ENCODE measurements around the gene SLC32A1.

Gene SLC32A1

GRCh38 chr20:38752029-38752428, 27.7 kb downstream of the SLC32A1 start:
- DNase-seq (ENCODE audit: low spot score): no peak

DNA sequence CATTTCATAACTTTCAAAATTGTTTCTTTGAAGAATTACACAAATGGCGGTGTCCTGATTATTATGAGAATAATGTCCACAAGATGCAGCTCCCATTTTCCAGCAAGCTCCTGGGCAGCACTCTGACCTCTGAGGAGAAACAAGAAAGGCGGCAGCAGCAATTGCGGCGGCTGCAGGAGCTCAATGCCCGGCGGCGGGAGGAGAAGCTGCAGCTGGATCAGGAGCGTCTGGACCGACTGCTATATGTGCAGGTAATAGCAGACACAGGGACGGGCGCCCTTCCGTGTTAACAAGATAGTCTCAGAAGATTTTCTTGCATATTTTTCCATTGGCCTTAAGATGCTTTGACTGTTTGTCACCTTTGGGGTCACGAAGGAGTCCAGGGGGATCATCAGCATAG, 30.6 kb downstream of the SLC32A1 start:
- DNase-seq (ENCODE audit: low spot score): no peak

DNA sequence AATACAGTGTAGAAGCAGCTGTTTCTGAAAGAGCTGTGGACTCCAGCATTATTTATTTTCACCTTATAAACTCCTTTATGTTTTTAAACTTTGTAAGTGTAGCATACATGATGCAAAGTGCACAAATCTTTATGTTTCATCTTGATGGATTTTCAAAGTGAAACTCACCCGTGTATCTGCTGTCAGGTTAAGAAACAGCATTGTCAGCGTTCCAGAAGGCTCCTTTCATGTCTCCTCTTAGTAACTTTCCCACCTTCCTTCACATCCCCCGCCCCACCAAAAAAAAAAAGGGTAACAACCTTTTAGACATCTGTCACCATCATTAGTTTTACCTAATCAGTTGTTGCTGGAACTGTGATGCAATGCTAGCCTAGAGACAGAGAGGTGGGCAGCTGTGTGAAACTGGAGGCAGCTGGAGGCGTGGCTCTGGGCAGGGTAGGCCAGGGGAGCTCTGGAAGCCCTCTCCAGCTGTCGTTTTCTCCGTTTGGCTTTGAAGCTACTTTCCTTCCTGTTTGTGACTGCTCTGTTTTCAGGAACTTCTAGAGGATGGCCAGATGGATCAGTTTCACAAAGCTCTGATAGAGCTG, 31.1 kb downstream of the SLC32A1 start:
- DNase-seq (ENCODE audit: low spot score): no peak

DNA sequence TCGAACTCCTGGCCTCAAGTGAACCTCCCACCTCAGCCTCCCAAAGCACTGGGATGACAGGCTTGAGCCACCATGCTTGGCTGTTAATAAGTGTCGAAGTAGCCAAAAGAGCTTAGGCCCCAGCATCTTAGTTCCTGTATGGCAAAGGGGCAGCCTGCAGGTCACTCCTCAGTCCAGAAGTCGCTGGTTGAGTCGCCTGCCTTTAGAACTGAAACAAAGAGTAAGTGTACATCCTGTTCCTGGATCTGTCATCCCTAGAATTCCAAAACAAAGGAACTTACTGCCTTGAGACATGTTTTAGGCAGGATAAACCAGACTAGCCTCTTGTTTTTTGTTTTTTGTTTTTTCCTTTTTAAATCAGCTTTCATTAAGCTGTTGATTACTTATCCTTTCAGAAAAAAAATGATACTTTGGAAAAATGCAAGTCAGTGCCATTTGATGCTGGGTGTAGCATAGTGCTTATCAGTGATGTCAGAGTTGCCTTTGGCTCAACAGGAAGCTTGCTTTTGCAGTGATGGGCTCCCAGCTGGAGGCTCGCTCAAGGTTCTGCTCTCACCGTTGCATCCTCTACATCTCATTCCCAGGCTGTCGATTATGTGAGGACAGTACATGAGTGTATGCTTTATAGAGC, 33.0 kb downstream of the SLC32A1 start:
- no peak for DNase-seq (ENCODE audit: low spot score)

- no peak for DNase-seq (ENCODE audit: low spot score)
These were observed 34.8 kb downstream of the SLC32A1 start for GRCh38 chr20:38759106-38759505.

GRCh38 chr20:38760978-38761377, 36.7 kb downstream of the SLC32A1 start:
- no peak for DNase-seq (ENCODE audit: low spot score)

DNA sequence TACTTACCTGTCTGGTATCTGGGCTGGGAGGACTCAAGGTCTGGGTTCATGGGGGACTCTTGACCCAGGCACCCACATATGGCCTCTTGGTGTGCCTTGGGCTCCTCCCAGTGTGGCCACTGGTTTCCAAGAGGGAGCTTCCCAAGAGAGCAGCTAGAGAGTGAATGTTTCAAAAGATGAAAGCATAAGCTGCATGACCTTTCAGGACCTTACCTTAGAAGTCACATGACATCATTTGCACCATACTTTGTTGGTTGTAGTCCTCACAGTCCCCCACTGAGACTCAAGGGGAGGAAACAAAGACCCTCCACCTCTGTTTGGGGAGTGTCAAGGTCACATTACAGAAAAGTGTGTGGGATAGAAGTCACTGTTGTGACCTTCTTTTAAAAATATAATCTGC, 37.9 kb downstream of the SLC32A1 start:
- no peak for DNase-seq (ENCODE audit: low spot score)

GRCh38 chr20:38763616-38764015, 39.3 kb downstream of the SLC32A1 start:
- DNase-seq (ENCODE audit: low spot score): no peak

- DNase-seq (ENCODE audit: low spot score): peak; percentile 21
These were observed 40.5 kb downstream of the SLC32A1 start for GRCh38 chr20:38764567-38765318.

- no peak for DNase-seq (ENCODE audit: low spot score)
These were observed 41.8 kb downstream of the SLC32A1 start for GRCh38 chr20:38766071-38766470.

GRCh38 chr20:38769376-38770295, 45.4 kb downstream of the SLC32A1 start:
- no peak for DNase-seq (ENCODE audit: low spot score)

- no peak for DNase-seq (ENCODE audit: low spot score)
These were observed 46.3 kb downstream of the SLC32A1 start for GRCh38 chr20:38770546-38770945.

- DNase-seq (ENCODE audit: low spot score): no peak
These were observed 46.7 kb downstream of the SLC32A1 start for GRCh38 chr20:38770970-38771369.

DNA sequence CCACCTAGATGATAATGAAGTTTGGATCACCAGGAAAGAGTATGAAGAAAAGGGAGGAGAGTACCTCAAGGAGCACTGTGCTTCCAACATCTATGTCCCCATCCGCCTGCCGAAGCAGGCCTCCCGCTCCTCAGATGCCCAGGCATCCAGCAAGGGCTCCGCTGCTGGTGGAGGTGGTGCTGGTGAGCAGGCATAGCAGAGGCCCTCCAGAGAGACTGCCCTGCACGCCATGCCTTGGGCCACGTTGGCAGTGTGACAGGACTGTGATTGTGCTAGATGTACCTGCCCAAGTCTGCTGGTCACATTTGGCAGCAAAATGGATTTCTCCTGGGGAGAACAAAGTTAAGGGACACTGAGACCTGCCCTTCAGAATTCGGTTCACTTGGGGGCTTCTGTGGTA, 47.3 kb downstream of the SLC32A1 start:
- no peak for DNase-seq (ENCODE audit: low spot score)

DNA sequence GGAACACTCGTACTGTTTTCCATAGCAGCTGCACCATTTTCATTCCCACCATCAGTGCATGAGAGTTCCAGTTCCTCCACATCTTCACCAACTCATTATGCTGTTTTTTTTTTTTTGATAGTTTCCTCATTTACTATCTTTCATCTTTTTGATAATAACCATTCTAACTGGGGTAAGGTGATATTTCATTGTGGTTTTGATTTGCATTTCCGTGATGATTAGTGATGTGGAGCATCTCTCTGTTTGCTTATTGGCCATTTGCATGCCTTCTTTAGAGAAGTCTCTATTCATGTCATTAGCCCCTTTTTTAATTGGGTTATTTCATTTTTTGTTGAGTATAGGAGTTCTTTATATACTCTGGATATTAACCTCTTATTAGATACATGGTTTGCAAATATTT, 49.9 kb downstream of the SLC32A1 start:
- no peak for DNase-seq (ENCODE audit: low spot score)

- peak; percentile 46 for DNase-seq (ENCODE audit: low spot score)
These were observed 52.1 kb downstream of the SLC32A1 start for GRCh38 chr20:38776363-38776762.

All from CD4-positive, alpha-beta T cell treated with Interleukin-2 at 100 ng/mL for 4 hours (primary cell).